Stimulated activated CD4-positive, alpha-beta T cell treated with anti-CD3 and anti-CD28 coated beads, Interleukin-15, amount 100 ng/mL, for 1 hour (primary cell): Measurements from ENCODE around the gene IMMP2L.

Source experiments
- DNase-seq, 2 donors: peaks; one replicate each; pipeline ENCODE4 v3.0.0-alpha.2; 2020; ENCODE audit warnings: low read depth in 1 of 2, low spot score in 1 of 2

The IMMP2L gene

GRCh38 chr7:111394891-111395290 is 167.4 kb downstream of the IMMP2L start:
- no peak for DNase-seq

- DNase-seq: no peak
These were observed 169.1 kb downstream of the IMMP2L start for GRCh38 chr7:111393011-111393754.

DNA sequence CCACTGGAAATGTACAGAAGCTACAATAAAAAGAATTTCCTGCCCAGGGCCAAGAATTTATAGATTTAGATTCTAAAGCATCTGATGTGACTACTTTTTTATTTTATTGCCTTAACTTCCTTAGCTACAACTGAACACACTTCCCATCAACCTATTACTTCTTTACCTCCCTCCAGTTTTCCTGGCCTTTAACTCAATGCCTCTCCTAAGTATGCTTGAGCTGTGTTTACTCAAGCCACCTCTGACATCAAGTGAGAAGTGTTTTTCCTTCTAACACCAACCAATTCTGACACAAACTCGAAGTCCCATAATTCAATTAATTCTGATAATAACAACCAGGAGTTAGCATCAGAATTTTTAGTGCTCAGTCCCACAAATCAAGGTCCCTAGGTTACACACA is 170.0 kb downstream of the IMMP2L start:
- DNase-seq: no peak

- DNase-seq: no peak
These were observed 172.3 kb downstream of the IMMP2L start for GRCh38 chr7:111390000-111390399.

DNA sequence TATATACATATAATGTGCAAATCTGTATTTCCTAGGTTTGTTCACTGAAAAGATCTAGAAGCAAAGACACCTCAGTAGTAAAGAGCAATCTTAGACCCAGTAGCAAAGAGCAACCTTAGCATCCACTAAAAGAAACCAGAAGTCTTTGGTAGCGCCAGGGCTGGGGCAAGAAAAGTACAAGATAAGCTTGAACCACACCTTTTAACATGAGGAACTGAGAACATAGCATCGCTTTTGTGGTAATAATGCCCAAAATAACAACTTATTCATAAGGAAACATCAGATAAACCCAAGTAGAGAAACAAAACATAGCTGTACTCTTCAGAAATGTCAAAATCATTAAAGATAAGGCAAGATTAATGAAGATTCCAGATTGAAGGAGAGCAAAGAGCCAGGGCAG is 173.4 kb downstream of the IMMP2L start:
- no peak for DNase-seq

DNA sequence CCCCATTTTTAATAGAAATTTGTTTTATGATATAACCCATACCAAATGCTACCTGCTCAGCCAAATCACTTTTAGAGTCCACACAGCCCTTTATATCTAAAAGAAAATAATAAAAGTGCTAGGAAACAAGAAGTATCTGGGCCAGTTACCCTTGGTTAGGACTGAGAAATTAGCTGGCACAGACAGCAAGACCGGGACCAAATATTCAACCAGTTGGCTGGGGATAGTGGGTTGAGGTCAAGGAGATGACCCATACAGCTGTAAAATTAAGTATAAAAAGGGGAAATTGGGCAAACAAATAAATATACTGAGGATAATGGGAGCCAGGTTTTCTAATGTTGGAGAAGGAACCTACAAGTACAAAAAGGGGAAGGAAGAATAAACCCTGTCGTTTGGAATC is 174.3 kb downstream of the IMMP2L start:
- DNase-seq: no peak

- DNase-seq: no peak
These were observed 178.0 kb downstream of the IMMP2L start for GRCh38 chr7:111384065-111384891.

DNA sequence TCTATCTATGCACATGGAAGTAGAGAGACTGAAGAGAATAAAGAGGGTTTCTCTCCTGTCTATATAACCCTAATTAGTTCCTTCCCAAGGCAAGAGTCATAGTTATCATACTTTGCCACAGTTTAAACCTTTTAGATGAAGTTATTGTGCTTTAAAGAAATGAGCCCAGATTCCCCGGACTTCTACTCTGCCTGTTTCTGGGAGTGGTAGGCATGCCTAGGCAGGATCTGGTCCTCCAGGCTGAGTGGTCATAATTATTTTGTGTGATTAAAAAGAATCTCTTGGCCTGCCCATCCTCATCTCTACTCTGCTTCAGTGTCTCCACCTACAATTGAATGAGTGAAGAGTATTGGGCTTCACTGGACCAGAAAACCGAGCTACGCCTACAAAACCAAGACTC is 179.2 kb downstream of the IMMP2L start:
- DNase-seq: no peak

DNA sequence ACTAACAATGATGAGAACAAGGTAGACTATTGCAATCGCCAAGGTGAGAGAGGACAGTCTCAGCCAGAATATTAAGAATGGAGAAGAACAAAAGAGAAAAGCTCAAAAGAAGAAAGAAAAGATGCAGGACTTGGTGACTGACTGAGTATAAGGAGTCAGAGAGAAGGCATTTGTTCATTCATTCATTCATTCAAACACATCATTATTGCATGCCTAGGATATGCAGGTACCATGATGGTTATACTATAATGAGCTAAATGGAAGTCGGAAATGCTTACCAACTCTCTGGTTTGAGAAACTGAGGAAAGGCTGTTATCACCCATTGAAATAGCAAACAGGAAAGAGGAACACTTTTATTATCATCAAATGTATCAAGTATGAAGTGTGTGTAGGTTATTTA is 180.7 kb downstream of the IMMP2L start:
- DNase-seq: no peak

GRCh38 chr7:111380945-111381344 is 181.3 kb downstream of the IMMP2L start:
- no peak for DNase-seq

DNA sequence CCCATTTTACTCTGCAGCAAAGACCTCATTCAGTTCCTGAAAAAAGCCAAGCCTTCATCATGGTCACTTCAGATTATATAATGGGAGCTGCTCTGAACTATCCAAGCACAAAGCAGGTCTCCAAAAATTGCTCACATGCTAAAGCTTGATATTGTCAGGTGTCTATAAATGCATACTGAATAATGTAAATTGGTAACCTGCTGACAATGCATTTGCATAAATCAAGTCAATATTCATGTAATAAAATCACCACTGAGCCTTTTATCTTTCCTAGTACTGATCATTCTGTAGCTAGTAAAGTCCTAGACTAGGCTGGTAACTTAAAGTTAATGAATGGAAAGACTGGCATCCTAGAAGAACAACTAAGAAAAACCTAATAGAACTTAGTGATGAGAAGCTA is 188.3 kb downstream of the IMMP2L start:
- DNase-seq: no peak

DNA sequence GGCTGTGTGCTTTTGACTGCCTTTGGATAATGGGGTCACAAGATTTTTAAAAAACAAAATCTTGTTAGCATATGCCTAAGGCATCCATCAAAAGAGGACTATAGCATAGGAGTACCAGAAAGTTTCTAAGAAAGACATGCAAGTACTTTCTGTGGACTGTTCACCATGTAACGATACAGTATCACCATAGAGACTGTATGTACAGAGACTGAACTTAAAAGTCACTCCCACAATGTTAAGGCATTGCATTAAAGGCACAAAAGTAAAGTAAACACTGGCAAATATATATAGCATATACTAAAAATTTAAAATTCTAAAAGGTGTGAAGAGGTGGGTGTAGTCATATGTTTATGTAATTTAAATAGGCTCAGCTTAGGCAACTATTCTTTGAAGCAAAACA is 190.9 kb downstream of the IMMP2L start:
- DNase-seq: no peak

GRCh38 chr7:111370002-111370401 is 192.3 kb downstream of the IMMP2L start:
- DNase-seq: no peak

- DNase-seq: no peak
These were observed 193.8 kb downstream of the IMMP2L start for GRCh38 chr7:111368381-111369065.

DNA sequence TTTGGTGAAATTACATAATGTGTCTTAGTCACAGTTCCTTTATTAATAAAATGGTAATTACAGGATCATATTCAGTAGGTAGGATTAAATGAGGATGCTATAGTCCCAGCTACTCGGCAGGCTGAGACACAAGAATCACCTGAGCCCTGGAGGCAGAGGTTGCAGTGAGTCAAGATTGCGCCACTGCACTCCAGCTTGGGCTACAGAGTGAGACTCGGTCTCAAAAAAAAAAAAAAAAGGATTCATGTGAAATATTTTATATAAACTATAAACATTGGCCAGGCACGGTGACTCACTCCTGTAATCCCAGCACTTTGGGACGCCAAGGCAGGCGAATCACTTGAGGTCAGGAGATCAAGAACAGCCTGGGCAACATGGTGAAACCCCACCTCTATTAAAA is 197.9 kb downstream of the IMMP2L start:
- DNase-seq: no peak

DNA sequence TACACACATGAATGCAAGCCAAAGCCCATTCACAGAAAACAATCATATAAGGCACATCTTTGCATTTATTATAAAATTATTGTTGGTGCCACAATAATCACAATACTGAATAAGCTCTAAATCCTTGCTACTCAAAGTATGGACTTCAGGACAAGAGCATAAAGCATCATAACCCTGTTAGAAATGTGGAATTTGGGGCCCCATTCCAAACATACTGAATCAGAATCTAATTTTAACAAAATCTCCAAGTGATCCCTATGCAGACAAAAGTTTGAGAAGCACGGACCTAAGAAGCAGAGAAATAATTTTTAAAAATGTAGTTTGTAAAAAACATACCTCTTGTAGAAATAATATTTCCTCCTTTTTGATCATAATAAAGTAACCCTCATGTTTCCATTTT is 199.2 kb downstream of the IMMP2L start:
- no peak for DNase-seq

GRCh38 chr7:111362506-111363054 is 199.7 kb downstream of the IMMP2L start:
- DNase-seq: no peak

GRCh38 chr7:111358915-111359314 is 203.4 kb downstream of the IMMP2L start:
- DNase-seq: no peak

DNA sequence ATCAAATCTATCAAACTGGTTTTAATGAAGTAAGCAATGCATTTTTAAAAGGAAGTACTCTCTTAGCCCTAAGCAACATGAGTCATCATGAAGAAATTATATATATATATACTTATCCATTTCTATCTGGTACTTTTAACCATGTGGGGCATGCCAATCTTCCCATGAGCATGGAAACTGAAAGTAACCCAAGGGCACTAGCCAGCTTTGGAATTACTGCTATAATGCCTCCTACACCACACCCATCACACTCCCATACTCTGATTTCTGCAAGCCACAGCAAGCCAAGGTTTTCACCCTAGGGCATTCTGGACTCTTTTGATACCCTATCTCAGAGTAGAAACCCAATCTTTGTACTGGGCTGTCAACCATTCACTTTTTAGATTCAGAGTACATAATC is 204.6 kb downstream of the IMMP2L start:
- no peak for DNase-seq

DNA sequence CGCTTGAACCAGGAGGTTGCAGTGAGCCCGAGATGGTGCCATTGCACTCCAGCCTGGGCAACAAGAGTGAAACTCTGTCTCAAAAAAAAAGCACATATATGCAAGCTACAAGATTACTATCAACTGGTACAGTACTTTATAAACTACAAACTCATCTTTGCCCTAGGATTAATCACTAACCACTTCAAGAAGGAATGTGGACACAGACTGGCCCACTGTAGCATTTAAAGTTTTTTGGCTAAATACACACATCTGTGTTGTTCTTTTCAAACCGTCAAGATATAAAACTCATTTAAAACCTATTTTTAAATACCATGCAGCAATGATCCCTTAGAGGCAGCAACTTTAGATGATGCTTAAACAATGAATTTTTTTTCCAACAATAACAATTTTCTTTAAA is 205.4 kb downstream of the IMMP2L start:
- DNase-seq: no peak

DNA sequence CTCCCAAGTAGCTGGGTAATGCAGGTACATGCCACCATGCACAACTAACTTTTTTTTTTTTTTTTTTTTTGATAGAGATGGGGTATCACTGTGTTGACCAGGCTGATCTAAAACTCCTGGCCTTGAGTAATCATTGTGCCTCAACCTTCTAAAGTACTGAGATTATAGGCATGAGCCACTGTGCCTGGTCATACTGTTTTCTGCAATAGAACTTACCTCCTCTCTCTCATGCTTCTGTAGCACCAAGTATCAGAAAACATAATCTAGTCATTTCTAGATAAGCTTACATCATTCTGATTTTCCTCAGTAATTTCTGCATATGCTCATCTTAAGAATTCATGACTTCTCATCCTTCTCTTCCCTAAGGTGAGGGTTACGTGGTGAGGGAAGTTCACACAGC is 210.0 kb downstream of the IMMP2L start:
- no peak for DNase-seq

GRCh38 chr7:111346219-111346618 is 216.1 kb downstream of the IMMP2L start:
- DNase-seq: no peak
